SK-N-SH (cell line): Measurements from ENCODE around the gene SERPINI1. TPM values are rescaled to one million over a fixed set of nuclear protein-coding genes. Genes with fewer than 3 reads are reported as not detected.

Source experiments
- CTCF ChIA-PET: fragments of 300-600, 350-600 bp; formaldehyde crosslinking; extraction: SDS; loops from one replicate; lab custom pipeline; 2021; lab: Yijun Ruan, JAX
- POLR2A ChIA-PET: fragments of 350-600 bp; sonication (Branson Sonifier 250); formaldehyde crosslinking; extraction: SDS; loops from one replicate; lab custom pipeline; 2020; ENCODE audit warnings: antibody characterized with exemption, inconsistent platforms; lab: Yijun Ruan, JAX
- DNase-seq: peaks from one replicate; pipeline ENCODE4 v3.0.0; 2012
- H2AFZ ChIP-seq: fragments of 200-600 bp; sonication (generic); 2 replicates; pipeline ENCODE4 v1.8.1; 2016; ENCODE audit warnings: antibody characterized with exemption, mild to moderate bottlenecking, low read depth
- H3F3A ChIP-seq: fragments of 200-600 bp; sonication (generic); replicated peaks from 2 replicates; pipeline ENCODE3; 2016; ENCODE audit warnings: antibody characterized with exemption, mild to moderate bottlenecking; ENCODE audit not compliant: insufficient read depth
- H3K27ac ChIP-seq, 2 experiments: fragments of 200-500 bp in 1 of 2; fragments of 200-600 bp in 1 of 2; sonication (Bioruptor generic) in 1 of 2; sonication (generic), shearing (Covaris generic) in 1 of 2; 2 replicates each; pipeline versions ENCODE4 v1.5.1 to v1.6.1; 2014 to 2016; ENCODE audit warnings: low read depth in 2 of 2, inconsistent platforms in 1 of 2, low read length in 1 of 2, mild to moderate bottlenecking in 1 of 2, mixed read lengths in 1 of 2
- H3K27me3 ChIP-seq: fragments of 200-600 bp; sonication (generic), shearing (Covaris generic); 2 replicates; pipeline ENCODE4 v1.6.1; 2016; ENCODE audit warnings: mixed run types; ENCODE audit not compliant: insufficient read depth
- H3K36me3 ChIP-seq, 2 experiments: fragments of 200-500 bp in 1 of 2; fragments of 200-600 bp in 1 of 2; sonication (Bioruptor generic) in 1 of 2; sonication (generic) in 1 of 2; replicated peaks in 1 of 2; 2 replicates each; pipeline versions ENCODE3 to v1.5.1; 2014 to 2016; ENCODE audit warnings: low read length in 1 of 2, mild to moderate bottlenecking in 1 of 2; ENCODE audit not compliant: insufficient read depth in 2 of 2, control insufficient read depth in 1 of 2
- H3K4me1 ChIP-seq, 2 experiments: fragments of 200-500 bp in 1 of 2; fragments of 200-600 bp in 1 of 2; sonication (Bioruptor generic) in 1 of 2; sonication (generic), shearing (Covaris generic) in 1 of 2; 2 replicates each; pipeline versions ENCODE4 v1.5.1 to v1.6.1; 2014 to 2016; ENCODE audit warnings: low read depth in 1 of 2, low read length in 1 of 2, mixed run types in 1 of 2; ENCODE audit not compliant: insufficient read depth in 2 of 2, control insufficient read depth in 1 of 2
- H3K4me2 ChIP-seq: fragments of 200-600 bp; sonication (generic), shearing (Covaris generic); 2 replicates; pipeline ENCODE4 v1.6.1; 2017; ENCODE audit warnings: mixed run types
- H3K4me3 ChIP-seq, 2 experiments: fragments of 200-500 bp in 1 of 2; fragments of 200-600 bp in 1 of 2; sonication (Bioruptor generic) in 1 of 2; sonication (generic), shearing (Covaris generic) in 1 of 2; 2 replicates each; pipeline versions ENCODE4 v1.5.1 to v1.8.1; 2014 to 2016; ENCODE audit warnings: low read depth in 2 of 2, inconsistent platforms in 1 of 2, low read length in 1 of 2, mild to moderate bottlenecking in 1 of 2, mixed read lengths in 1 of 2, moderate library complexity in 1 of 2
- H3K79me2 ChIP-seq: fragments of 200-600 bp; sonication (generic); 2 replicates; pipeline ENCODE4 v1.8.1; 2017; ENCODE audit warnings: mild to moderate bottlenecking; ENCODE audit not compliant: insufficient read depth
- H3K9ac ChIP-seq: fragments of 200-600 bp; sonication (generic); 2 replicates; pipeline ENCODE4 v1.6.1; 2017; ENCODE audit warnings: mixed run types
- H3K9me2 ChIP-seq: fragments of 200-600 bp; sonication (generic); 2 replicates; pipeline ENCODE4 v1.6.1; 2017; ENCODE audit warnings: mixed run types
- H3K9me3 ChIP-seq: fragments of 200-600 bp; sonication (generic); 2 replicates; pipeline ENCODE4 v1.6.1; 2017; ENCODE audit warnings: mixed run types, mild to moderate bottlenecking, moderate library complexity
- H4K20me1 ChIP-seq: fragments of 200-600 bp; sonication (generic); 2 replicates; pipeline ENCODE4 v1.6.1; 2017; ENCODE audit warnings: mild to moderate bottlenecking, mixed run types; ENCODE audit not compliant: insufficient read depth
- CTCF ChIP-seq: fragments of 200-600 bp; sonication (generic); IDR thresholded peaks from 2 replicates; pipeline ENCODE4 v1.6.1; 2017; ENCODE audit warnings: antibody characterized with exemption, mild to moderate bottlenecking, moderate library complexity
- FOXJ3 ChIP-seq: sonication (generic); formaldehyde crosslinking; IDR thresholded peaks from 2 replicates; pipeline ENCODE4 v1.5.1; 2020; ENCODE audit warnings: mild to moderate bottlenecking, missing genetic modification reagents
- FOXM1 ChIP-seq: IDR thresholded peaks from 2 replicates; pipeline ENCODE4 v1.4.0; 2012; ENCODE audit warnings: low read depth, mild to moderate bottlenecking
- JUND ChIP-seq: IDR thresholded peaks from 2 replicates; pipeline ENCODE4 v1.4.0; 2012
- POLR2AphosphoS5 ChIP-seq: IDR thresholded peaks from 2 replicates; pipeline ENCODE4 v1.6.1; 2012; ENCODE audit warnings: low read depth, low read length
- REST ChIP-seq: IDR thresholded peaks from 2 replicates; pipeline ENCODE4 v1.6.1; 2012; ENCODE audit warnings: mild to moderate bottlenecking, low read depth, low read length, moderate library complexity
- SIN3A ChIP-seq: IDR thresholded peaks from 2 replicates; pipeline ENCODE4 v1.6.1; 2012; ENCODE audit warnings: low read depth, mild to moderate bottlenecking, low read length, moderate library complexity, borderline replicate concordance
- SMC3 ChIP-seq: IDR thresholded peaks from 2 replicates; pipeline ENCODE4 v1.6.1; 2012; ENCODE audit warnings: low read depth, low read length, improper control_type of control experiment
- TAF1 ChIP-seq: IDR thresholded peaks from 2 replicates; pipeline ENCODE4 v1.6.1; 2012; ENCODE audit warnings: low read depth, mild to moderate bottlenecking, low read length, moderate library complexity, borderline replicate concordance
- TEAD4 ChIP-seq: IDR thresholded peaks from 2 replicates; pipeline ENCODE4 v1.4.0; 2012; ENCODE audit warnings: mild to moderate bottlenecking, borderline replicate concordance; ENCODE audit not compliant: insufficient read depth
- ZBTB33 ChIP-seq: IDR thresholded peaks from 2 replicates; pipeline ENCODE4 v1.4.0; 2012; ENCODE audit warnings: low read depth, borderline replicate concordance
- WGBS: methylation state at CpG from one replicate; pipeline ENCODE4 v1.1.6; 2017; ENCODE audit warnings: low lambda C conversion rate; 5-methylcytosine and 5-hydroxymethylcytosine counted together
- polyA plus RNA-seq, 3 experiments: library from polyadenylated mRNA; depleted of rRNA; stranded (reverse); fragments of >200 nt; gene quantifications; 2 replicates each; pipeline ENCODE4 v1.2.3, GENCODE V29; 2012

The SERPINI1 gene
- polyA plus RNA-seq, 1 of the 3 experiments (the other 2 are of a cell fraction): 1.9 TPM

- H3K79me2 ChIP-seq: no peaks in the 10 kb centered on the region
- no peak for TF ChIP-seq TAF1
- no peak for TF ChIP-seq CTCF
- TF ChIP-seq POLR2AphosphoS5: no peak
- TF ChIP-seq JUND: no peak
- TF ChIP-seq TEAD4: no peak
- TF ChIP-seq REST: no peak
- no peaks in the 10 kb centered on the region for H3F3A ChIP-seq
- DNase-seq: no peak
- no peaks in the 10 kb centered on the region for H3K9me2 ChIP-seq
- no peaks in the 10 kb centered on the region for H3K36me3 ChIP-seq
- WGBS: 69% methylated on average over 3 of the region's 3 CpGs
- no peak overlapping the region for H2AFZ ChIP-seq
- ChIA-PET CTCF (no interaction called here), POLR2A (no interaction called here)
- H3K27ac ChIP-seq: no peak overlapping the region
- H3K9ac ChIP-seq: no peak overlapping the region
- no peaks in the 10 kb centered on the region for H3K9me3 ChIP-seq
- H3K4me2 ChIP-seq: no peak overlapping the region
- no peaks in the 10 kb centered on the region for H3K27me3 ChIP-seq
- H4K20me1 ChIP-seq: no peaks in the 10 kb centered on the region
- H3K4me1 ChIP-seq: no peaks in the 10 kb centered on the region
- H3K4me3 ChIP-seq: no peak overlapping the region
Observed at GRCh38 chr3:167840247-167840646, 104.7 kb downstream of the SERPINI1 start.

- Histone ChIP-seq H3K4me3 (no peak overlapping the region), H3K9me2 (no peaks in the 10 kb centered on the region), H3K27me3 (no peaks in the 10 kb centered on the region), H2AFZ (no peak overlapping the region), H3F3A (no peaks in the 10 kb centered on the region), H4K20me1 (no peaks in the 10 kb centered on the region), H3K4me1 (no peaks in the 10 kb centered on the region), H3K36me3 (no peaks in the 10 kb centered on the region), H3K27ac (no peak overlapping the region), H3K9me3 (no peaks in the 10 kb centered on the region), H3K4me2 (no peak overlapping the region), H3K79me2 (no peaks in the 10 kb centered on the region), H3K9ac (no peak overlapping the region)
- CTCF ChIA-PET: no interaction called here
- 92% methylated on average over 1 of the region's 1 CpG for WGBS
- TF ChIP-seq FOXJ3 (CRISPR knock-in tag) (no peak), CTCF (no peak), SMC3 (no peak), SIN3A (no peak), FOXM1 (no peak), ZBTB33 (no peak)
- POLR2A ChIA-PET: no interaction called here
- no peak for DNase-seq
Observed at GRCh38 chr3:167843481-167843880, 108.0 kb downstream of the SERPINI1 start.
